HepG2 (cell line): Measurements from ENCODE around the gene UGGT1. TPM values are rescaled to one million over a fixed set of nuclear protein-coding genes. Genes with fewer than 3 reads are reported as not detected.

Experiments
- ATAC-seq: fragments of 200-7000 bp; cut with Tn5 transposase; 3 replicates; pipeline ENCODE4 v1.9.1; 2020; ENCODE audit warnings: mild to moderate bottlenecking, moderate library complexity
- BruUV-seq: library from RNA; stranded (reverse); fragments of 400-500 nt; replicated peaks from 2 replicates; lab custom pipeline; 2021; lab: Mats Ljungman, UMichigan
- CTCF ChIA-PET: fragments of 300-600 bp; formaldehyde crosslinking; extraction: SDS; loops from one replicate; lab custom pipeline; 2021; ENCODE audit warnings: low total read pairs, inconsistent platforms, low intra/inter-chr PET ratio; lab: Yijun Ruan, JAX
- POLR2A ChIA-PET: fragments of 350-600 bp; sonication (Branson Sonifier 250); formaldehyde crosslinking; loops from one replicate; lab custom pipeline; 2020; ENCODE audit warnings: antibody characterized with exemption, inconsistent platforms; lab: Yijun Ruan, JAX
- DNase-seq: peaks from one replicate; pipeline ENCODE4 v3.0.0-alpha.2; 2015; ENCODE audit warnings: low spot score
- FAIRE-seq: peaks from 3 replicates; lab custom pipeline; 2011; peaks lifted over from hg19 to GRCh38; lab: Jason Lieb, UNC
- H2AFZ ChIP-seq: one replicate; pipeline ENCODE4 v1.6.1; 2011; ENCODE audit warnings: low read length, inconsistent platforms
- H3K27ac ChIP-seq: fragments of 300-600 bp; 3 replicates; pipeline ENCODE4 v1.8.0; 2011; ENCODE audit warnings: mixed run types, mild to moderate bottlenecking, mixed read lengths, low read length, inconsistent platforms; ENCODE audit not compliant: insufficient read depth; ENCODE audit errors: extremely low read length
- H3K27me3 ChIP-seq, 2 experiments: fragments of 200-600 bp in 1 of 2; 2 replicates in 1 of 2; 3 replicates in 1 of 2; pipeline versions ENCODE4 v1.6.0 to v1.8.0; 2011; ENCODE audit warnings: low read length in 2 of 2, mild to moderate bottlenecking in 2 of 2, moderate library complexity in 2 of 2, inconsistent platforms in 1 of 2; ENCODE audit not compliant: insufficient read depth in 2 of 2, control insufficient read depth in 1 of 2
- H3K36me3 ChIP-seq, 2 experiments: fragments of 200-600 bp in 1 of 2; replicated peaks in 1 of 2; 2 replicates in 1 of 2; 3 replicates in 1 of 2; pipeline versions ENCODE4 v1.5.1 to v1.8.0; 2011; ENCODE audit warnings: low read length in 2 of 2, inconsistent platforms in 1 of 2; ENCODE audit not compliant: insufficient read depth in 2 of 2, control insufficient read depth in 1 of 2
- H3K4me1 ChIP-seq: 2 replicates; pipeline ENCODE4 v1.5.1; 2012; ENCODE audit warnings: low read length, inconsistent platforms; ENCODE audit not compliant: insufficient read depth
- H3K4me2 ChIP-seq: 2 replicates; pipeline ENCODE4 v1.6.0; 2011; ENCODE audit warnings: low read depth, low read length, inconsistent platforms
- H3K4me3 ChIP-seq, 3 experiments: fragments of 200-600 bp in 1 of 3; sonication (generic), shearing (Covaris generic) in 1 of 3; replicated peaks in 1 of 3; 2 replicates each; pipeline ENCODE4 v1.5.1; 2011 to 2016; ENCODE audit warnings: low read length in 3 of 3, inconsistent platforms in 2 of 3, low read depth in 2 of 3, mild to moderate bottlenecking in 2 of 3, control low read depth in 1 of 3, mixed read lengths in 1 of 3; ENCODE audit not compliant: insufficient read depth in 1 of 3
- H3K79me2 ChIP-seq: one replicate; pipeline ENCODE4 v1.6.1; 2011; ENCODE audit warnings: low read length, inconsistent platforms; ENCODE audit not compliant: insufficient read depth
- H3K9ac ChIP-seq: 2 replicates; pipeline ENCODE4 v1.6.0; 2011; ENCODE audit warnings: mild to moderate bottlenecking, low read depth, low read length, inconsistent platforms; ENCODE audit not compliant: insufficient read depth
- H3K9me3 ChIP-seq: 2 replicates; pipeline ENCODE4 v1.5.1; 2012; ENCODE audit warnings: mild to moderate bottlenecking, low read length
- H4K20me1 ChIP-seq: 2 replicates; pipeline ENCODE4 v1.6.0; 2011; ENCODE audit warnings: inconsistent platforms, mild to moderate bottlenecking, low read length, moderate library complexity; ENCODE audit not compliant: insufficient read depth
- AHR ChIP-seq: IDR thresholded peaks from 2 replicates; pipeline ENCODE4 v1.6.1; 2018; ENCODE audit warnings: missing genetic modification reagents, missing compliant biosample characterization
- ATRX ChIP-seq: sonication (generic); formaldehyde crosslinking; IDR thresholded peaks from 2 replicates; pipeline ENCODE4 v1.4.0; 2020; ENCODE audit warnings: missing genetic modification reagents, borderline replicate concordance
- FOXK2 ChIP-seq: fragments of 450-650 bp; IDR thresholded peaks from 2 replicates; pipeline ENCODE4 v1.6.1; 2016
- RFXAP ChIP-seq: sonication (generic); formaldehyde crosslinking; IDR thresholded peaks from 2 replicates; pipeline ENCODE4 v1.4.0; 2020; ENCODE audit warnings: missing genetic modification reagents, borderline replicate concordance
- TOE1 ChIP-seq: sonication (generic); formaldehyde crosslinking; IDR thresholded peaks from 2 replicates; pipeline ENCODE4 v1.4.0; 2020; ENCODE audit warnings: mild to moderate bottlenecking, missing genetic modification reagents
- ZBTB46 ChIP-seq: sonication (generic); formaldehyde crosslinking; IDR thresholded peaks from 2 replicates; pipeline ENCODE4 v1.4.0; 2020; ENCODE audit warnings: mild to moderate bottlenecking, missing genetic modification reagents, borderline replicate concordance
- ZMYM4 ChIP-seq: sonication (generic); formaldehyde crosslinking; IDR thresholded peaks from 2 replicates; pipeline ENCODE4 v1.8.1; 2023; ENCODE audit warnings: mild to moderate bottlenecking, missing genetic modification reagents
- ZNF260 ChIP-seq: sonication (generic); formaldehyde crosslinking; IDR thresholded peaks from 2 replicates; pipeline ENCODE4 v1.4.0; 2020; ENCODE audit warnings: missing genetic modification reagents, low read depth, mild to moderate bottlenecking, borderline replicate concordance
- ZNF484 ChIP-seq: sonication (generic); formaldehyde crosslinking; IDR thresholded peaks from 2 replicates; pipeline ENCODE4 v1.5.1; 2020; ENCODE audit warnings: mild to moderate bottlenecking, low read depth, missing genetic modification reagents, borderline replicate concordance
- ZNF564 ChIP-seq: sonication (generic); formaldehyde crosslinking; IDR thresholded peaks from 2 replicates; pipeline ENCODE4 v1.8.1; 2023; ENCODE audit warnings: mild to moderate bottlenecking, missing genetic modification reagents
- ZNF788 ChIP-seq: sonication (generic); formaldehyde crosslinking; IDR thresholded peaks from 2 replicates; pipeline ENCODE4 v1.5.0; 2020; ENCODE audit warnings: mild to moderate bottlenecking, missing genetic modification reagents, borderline replicate concordance
- WGBS: methylation state at CpG from one replicate; pipeline ENCODE4 v1.1.6; 2017; ENCODE audit warnings: low lambda C conversion rate; 5-methylcytosine and 5-hydroxymethylcytosine counted together
- in situ Hi-C: cut with HindIII; loops from 2 replicates; pipeline ENCODE4 v1.10.0; 2017; ENCODE audit warnings: low pct_unique_long_range_greater_than_20kb; ENCODE audit not compliant: extremely low pct_ligation_motif_present
- intact Hi-C: fragments of 100-400 bp; cut with micrococcal nuclease; formaldehyde crosslinking; loops from one replicate; pipeline ENCODE4 v1.10.0; 2022; ENCODE audit not compliant: unreplicated experiment
- polyA plus RNA-seq, 8 experiments: library from polyadenylated mRNA; depleted of rRNA in 3 of 8; stranded (reverse) in 7 of 8; unstranded in 1 of 8; fragments of >200 nt; fragmentation: Illumina TruSeq in 4 of 8; extraction: Trizol in 4 of 8; gene quantifications; 2 replicates each; pipeline versions ENCODE4 v1.2.1 to v1.2.3, GENCODE V29; 2011 to 2016; ENCODE audit warnings: low read depth in 4 of 8, missing spikeins in 1 of 8, mixed read lengths in 1 of 8; ENCODE audit not compliant: insufficient read depth in 1 of 8
- total RNA-seq, 5 experiments: library from RNA; depleted of rRNA; stranded (reverse); fragments of >200 nt; fragmentation: Illumina TruSeq; extraction: Trizol; gene quantifications; 2 replicates each; pipeline ENCODE4 v1.2.3, GENCODE V29; 2016; ENCODE audit warnings: low read depth in 1 of 5
- TF ChIP-seq, protein P1 (sequence below): sonication (generic); formaldehyde crosslinking; IDR thresholded peaks from 2 replicates; pipeline ENCODE4 v1.4.0; 2020; ENCODE audit warnings: mild to moderate bottlenecking, missing genetic modification reagents
- TF ChIP-seq, protein P2 (sequence below): IDR thresholded peaks from 2 replicates; pipeline ENCODE4 v1.6.1; 2016; ENCODE audit warnings: low read depth, control low read depth
- TF ChIP-seq, protein P3 (sequence below): sonication (generic); formaldehyde crosslinking; IDR thresholded peaks from 2 replicates; pipeline ENCODE4 v1.8.0; 2022; ENCODE audit warnings: mild to moderate bottlenecking, missing genetic modification reagents, borderline replicate concordance

UGGT1 gene
- total and polyA plus RNA-seq, 2 of the 13 experiments (the other 11 are each of a cell fraction or from before 2014, with no cell fraction given): 35.8 to 83.2 TPM

- CTCF ChIA-PET: no interaction called here
- intact Hi-C loops (no loop called here), in situ Hi-C loops (no loop called here)
- Histone ChIP-seq H3K36me3 (peaks cover 14 to 71% of the 10 kb centered on the region in 2 experiments), H2AFZ (no peak overlapping the region), H3K9ac (no peak overlapping the region), H3K79me2 (no peaks in the 10 kb centered on the region)
- POLR2A ChIA-PET: interaction anchor here (1.0 kb wide), 1 partner anchor 10 kb away, joined by 4 read pairs; no protein-coding TSS in a partner anchor
- DNase-seq: no peak
- TF ChIP-seq TOE1 (no peak), ZNF260 (CRISPR knock-in tag) (no peak), RFXAP (no peak), ZBTB46 (CRISPR knock-in tag) (no peak), ZNF564 (CRISPR knock-in tag) (no peak), AHR (no peak), FOXK2 (no peak), ZMYM4 (CRISPR knock-in tag) (no peak), ZNF484 (CRISPR knock-in tag) (no peak), ATRX (CRISPR knock-in tag) (no peak), ZNF788 (CRISPR knock-in tag) (no peak)
- TF ChIP-seq, protein P1, sequence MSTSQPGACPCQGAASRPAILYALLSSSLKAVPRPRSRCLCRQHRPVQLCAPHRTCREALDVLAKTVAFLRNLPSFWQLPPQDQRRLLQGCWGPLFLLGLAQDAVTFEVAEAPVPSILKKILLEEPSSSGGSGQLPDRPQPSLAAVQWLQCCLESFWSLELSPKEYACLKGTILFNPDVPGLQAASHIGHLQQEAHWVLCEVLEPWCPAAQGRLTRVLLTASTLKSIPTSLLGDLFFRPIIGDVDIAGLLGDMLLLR: no peak
- TF ChIP-seq, protein P2, sequence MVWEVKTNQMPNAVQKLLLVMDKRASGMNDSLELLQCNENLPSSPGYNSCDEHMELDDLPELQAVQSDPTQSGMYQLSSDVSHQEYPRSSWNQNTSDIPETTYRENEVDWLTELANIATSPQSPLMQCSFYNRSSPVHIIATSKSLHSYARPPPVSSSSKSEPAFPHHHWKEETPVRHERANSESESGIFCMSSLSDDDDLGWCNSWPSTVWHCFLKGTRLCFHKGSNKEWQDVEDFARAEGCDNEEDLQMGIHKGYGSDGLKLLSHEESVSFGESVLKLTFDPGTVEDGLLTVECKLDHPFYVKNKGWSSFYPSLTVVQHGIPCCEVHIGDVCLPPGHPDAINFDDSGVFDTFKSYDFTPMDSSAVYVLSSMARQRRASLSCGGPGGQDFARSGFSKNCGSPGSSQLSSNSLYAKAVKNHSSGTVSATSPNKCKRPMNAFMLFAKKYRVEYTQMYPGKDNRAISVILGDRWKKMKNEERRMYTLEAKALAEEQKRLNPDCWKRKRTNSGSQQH: no peak
- TF ChIP-seq, protein P3, sequence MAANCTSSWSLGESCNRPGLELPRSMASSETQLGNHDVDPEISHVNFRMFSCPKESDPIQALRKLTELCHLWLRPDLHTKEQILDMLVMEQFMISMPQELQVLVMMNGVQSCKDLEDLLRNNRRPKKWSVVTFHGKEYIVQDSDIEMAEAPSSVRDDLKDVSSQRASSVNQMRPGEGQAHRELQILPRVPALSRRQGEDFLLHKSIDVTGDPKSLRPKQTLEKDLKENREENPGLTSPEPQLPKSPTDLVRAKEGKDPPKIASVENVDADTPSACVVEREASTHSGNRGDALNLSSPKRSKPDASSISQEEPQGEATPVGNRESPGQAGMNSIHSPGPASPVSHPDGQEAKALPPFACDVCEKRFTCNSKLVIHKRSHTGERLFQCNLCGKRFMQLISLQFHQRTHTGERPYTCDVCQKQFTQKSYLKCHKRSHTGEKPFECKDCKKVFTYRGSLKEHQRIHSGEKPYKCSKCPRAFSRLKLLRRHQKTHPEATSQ (CRISPR knock-in tag): no peak
- TF ChIP-seq, all 625 proteins: peak for 0
- no TSS peak for BruUV-seq
- no peak for FAIRE-seq
- Histone ChIP-seq H3K4me3 (no peak overlapping the region), H3K4me1 (peaks cover 35% of the 10 kb centered on the region), H3K4me2 (no peak overlapping the region), H4K20me1 (no peaks in the 10 kb centered on the region), H3K9me3 (no peaks in the 10 kb centered on the region), H3K27me3 (no peaks in the 10 kb centered on the region), H3K27ac (peak overlapping the region; percentile 6)
- WGBS: 94% methylated on average over 9 of the region's 9 CpGs
- no peak for ATAC-seq
Measured at GRCh38 chr2:128160616-128161275, 69.7 kb downstream of the UGGT1 start.
